A673 (cell line): Measurements from ENCODE around the gene SLC35F6.

Experiments
- EZH2 ChIP-seq: fragments of 200-600 bp; sonication (generic); IDR thresholded peaks from 2 replicates; pipeline ENCODE4 v1.6.1; 2017; ENCODE audit warnings: borderline replicate concordance, low read depth, mild to moderate bottlenecking, mixed read lengths, antibody characterized with exemption, low read length; ENCODE audit not compliant: poor library complexity, severe bottlenecking
- TF ChIP-seq, protein P1 (sequence below): fragments of 300-800, 200-600 bp; sonication (generic); conservative IDR thresholded peaks from 2 replicates; pipeline ENCODE4 v1.5.1; 2017; ENCODE audit warnings: low read depth, mild to moderate bottlenecking, antibody characterized with exemption, low read length, moderate library complexity, mixed read lengths

DNA sequence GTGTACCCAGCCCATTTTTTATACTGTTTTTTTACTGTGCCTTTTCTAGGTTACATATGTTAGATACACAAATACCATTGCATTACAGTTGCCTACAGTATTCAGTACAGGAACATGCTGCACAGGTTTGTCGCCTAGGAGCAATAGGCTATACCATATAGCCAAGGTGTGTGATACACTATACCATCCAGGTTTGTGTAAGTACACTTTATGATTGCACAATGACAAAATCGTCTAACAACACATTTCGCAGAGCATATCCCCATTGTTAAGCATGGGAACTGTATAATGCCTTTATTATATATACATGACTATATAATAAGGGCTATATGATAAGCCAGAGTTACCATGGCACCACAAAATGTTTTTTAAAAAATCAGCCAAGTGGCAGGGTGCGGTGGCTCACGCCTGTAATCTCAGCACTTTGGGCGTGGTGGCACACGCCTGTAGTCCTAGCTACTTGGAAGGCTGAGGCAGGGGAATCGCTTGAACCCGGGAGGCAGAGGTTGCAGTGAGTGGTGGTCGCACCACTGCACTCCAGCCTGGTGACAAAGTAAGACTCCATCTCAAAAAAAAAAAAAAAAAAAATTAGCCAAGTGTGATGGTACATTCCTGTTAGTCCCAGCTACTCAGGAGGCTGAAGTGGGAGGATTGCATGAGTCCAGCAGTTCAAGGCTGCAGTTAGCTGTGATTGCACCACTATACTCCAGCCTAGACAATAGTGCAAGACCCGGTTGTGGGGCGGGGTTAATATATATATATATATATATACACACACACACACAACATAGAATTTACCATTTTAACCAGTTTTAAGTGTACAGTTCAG, 19.0 kb downstream of the SLC35F6 start:
- TF ChIP-seq, protein P1, sequence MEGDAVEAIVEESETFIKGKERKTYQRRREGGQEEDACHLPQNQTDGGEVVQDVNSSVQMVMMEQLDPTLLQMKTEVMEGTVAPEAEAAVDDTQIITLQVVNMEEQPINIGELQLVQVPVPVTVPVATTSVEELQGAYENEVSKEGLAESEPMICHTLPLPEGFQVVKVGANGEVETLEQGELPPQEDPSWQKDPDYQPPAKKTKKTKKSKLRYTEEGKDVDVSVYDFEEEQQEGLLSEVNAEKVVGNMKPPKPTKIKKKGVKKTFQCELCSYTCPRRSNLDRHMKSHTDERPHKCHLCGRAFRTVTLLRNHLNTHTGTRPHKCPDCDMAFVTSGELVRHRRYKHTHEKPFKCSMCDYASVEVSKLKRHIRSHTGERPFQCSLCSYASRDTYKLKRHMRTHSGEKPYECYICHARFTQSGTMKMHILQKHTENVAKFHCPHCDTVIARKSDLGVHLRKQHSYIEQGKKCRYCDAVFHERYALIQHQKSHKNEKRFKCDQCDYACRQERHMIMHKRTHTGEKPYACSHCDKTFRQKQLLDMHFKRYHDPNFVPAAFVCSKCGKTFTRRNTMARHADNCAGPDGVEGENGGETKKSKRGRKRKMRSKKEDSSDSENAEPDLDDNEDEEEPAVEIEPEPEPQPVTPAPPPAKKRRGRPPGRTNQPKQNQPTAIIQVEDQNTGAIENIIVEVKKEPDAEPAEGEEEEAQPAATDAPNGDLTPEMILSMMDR = no peak
- no peak for TF ChIP-seq EZH2
